A673 (cell line): ENCODE data around the gene CHTF8.

Experiments used
- EZH2 ChIP-seq: fragments of 200-600 bp; sonication (generic); IDR thresholded peaks from 2 replicates; pipeline ENCODE4 v1.6.1; 2017; ENCODE audit warnings: borderline replicate concordance, low read depth, mild to moderate bottlenecking, mixed read lengths, antibody characterized with exemption, low read length; ENCODE audit not compliant: poor library complexity, severe bottlenecking
- TF ChIP-seq, protein P1 (sequence below): fragments of 300-800, 200-600 bp; sonication (generic); conservative IDR thresholded peaks from 2 replicates; pipeline ENCODE4 v1.5.1; 2017; ENCODE audit warnings: low read depth, mild to moderate bottlenecking, antibody characterized with exemption, low read length, moderate library complexity, mixed read lengths

DNA sequence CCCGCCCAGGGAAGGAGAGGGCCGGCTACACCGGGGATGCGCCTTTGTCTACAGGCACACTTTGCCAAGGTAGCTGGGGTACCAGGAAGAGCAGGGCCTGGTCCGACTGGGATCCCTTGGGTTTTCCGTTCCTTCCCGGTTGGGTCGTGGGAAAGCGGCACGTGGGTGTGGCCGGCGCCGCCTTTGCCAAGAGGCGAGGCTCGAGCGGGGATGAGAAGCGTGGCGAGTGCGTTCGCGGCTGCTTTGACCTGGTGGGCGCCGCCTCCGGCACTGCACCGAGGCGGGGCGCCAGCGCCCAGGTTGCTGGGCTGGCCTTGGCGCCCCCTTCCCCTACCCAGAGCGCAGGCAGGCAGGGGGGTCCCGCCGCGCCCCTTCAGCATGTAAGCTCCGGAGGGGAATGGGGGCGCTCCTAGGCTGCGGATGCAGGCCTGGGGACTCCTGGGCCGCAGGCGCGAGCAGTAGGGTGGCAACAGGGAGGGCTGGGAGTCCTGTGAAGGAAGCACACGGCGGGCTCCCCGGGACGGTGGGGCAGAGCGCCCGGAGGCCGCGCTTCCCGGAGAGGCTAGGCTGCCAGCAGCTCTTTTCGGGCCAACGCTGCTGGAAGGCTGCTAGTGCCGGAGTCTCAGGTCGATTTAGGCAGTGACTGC lies 24.9 kb downstream of the CHTF8 start:
- no peak for TF ChIP-seq EZH2
- TF ChIP-seq, protein P1, sequence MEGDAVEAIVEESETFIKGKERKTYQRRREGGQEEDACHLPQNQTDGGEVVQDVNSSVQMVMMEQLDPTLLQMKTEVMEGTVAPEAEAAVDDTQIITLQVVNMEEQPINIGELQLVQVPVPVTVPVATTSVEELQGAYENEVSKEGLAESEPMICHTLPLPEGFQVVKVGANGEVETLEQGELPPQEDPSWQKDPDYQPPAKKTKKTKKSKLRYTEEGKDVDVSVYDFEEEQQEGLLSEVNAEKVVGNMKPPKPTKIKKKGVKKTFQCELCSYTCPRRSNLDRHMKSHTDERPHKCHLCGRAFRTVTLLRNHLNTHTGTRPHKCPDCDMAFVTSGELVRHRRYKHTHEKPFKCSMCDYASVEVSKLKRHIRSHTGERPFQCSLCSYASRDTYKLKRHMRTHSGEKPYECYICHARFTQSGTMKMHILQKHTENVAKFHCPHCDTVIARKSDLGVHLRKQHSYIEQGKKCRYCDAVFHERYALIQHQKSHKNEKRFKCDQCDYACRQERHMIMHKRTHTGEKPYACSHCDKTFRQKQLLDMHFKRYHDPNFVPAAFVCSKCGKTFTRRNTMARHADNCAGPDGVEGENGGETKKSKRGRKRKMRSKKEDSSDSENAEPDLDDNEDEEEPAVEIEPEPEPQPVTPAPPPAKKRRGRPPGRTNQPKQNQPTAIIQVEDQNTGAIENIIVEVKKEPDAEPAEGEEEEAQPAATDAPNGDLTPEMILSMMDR, result 0 out of 2 replicates have a peak, but pooled peaks have one; percentile 20
